Transverse colon (tissue), 4 donors: Measurements from ENCODE around the gene SF3A2.

Experiments
- EP300 ChIP-seq: sonication (generic); formaldehyde crosslinking; IDR thresholded peaks from one replicate; pipeline ENCODE4 v1.6.1; 2017; ENCODE audit warnings: antibody characterized with exemption, low read depth
- POLR2A ChIP-seq: fragments of 450-650 bp; IDR thresholded peaks from one replicate; pipeline ENCODE4 v1.6.1; 2016; ENCODE audit warnings: antibody characterized with exemption, mild to moderate bottlenecking, moderate library complexity
- POLR2AphosphoS5 ChIP-seq, 3 donors: sonication (generic); formaldehyde crosslinking; IDR thresholded peaks; one replicate each; pipeline ENCODE4 v1.6.1; 2016; ENCODE audit warnings: antibody characterized with exemption in 3 of 3
- TF ChIP-seq, protein P1 (sequence below), 5 experiments: fragments of 200-600 bp in 3 of 5; fragments of 450-650 bp in 2 of 5; sonication (generic) in 3 of 5; IDR thresholded peaks; 1 replicate in 2 of 5; 2 replicates in 3 of 5; pipeline ENCODE4 v1.5.1; 2016 to 2017; ENCODE audit warnings: antibody characterized with exemption in 5 of 5, inconsistent platforms in 3 of 5, mild to moderate bottlenecking in 2 of 5, moderate library complexity in 1 of 5

- TF ChIP-seq, protein P1, sequence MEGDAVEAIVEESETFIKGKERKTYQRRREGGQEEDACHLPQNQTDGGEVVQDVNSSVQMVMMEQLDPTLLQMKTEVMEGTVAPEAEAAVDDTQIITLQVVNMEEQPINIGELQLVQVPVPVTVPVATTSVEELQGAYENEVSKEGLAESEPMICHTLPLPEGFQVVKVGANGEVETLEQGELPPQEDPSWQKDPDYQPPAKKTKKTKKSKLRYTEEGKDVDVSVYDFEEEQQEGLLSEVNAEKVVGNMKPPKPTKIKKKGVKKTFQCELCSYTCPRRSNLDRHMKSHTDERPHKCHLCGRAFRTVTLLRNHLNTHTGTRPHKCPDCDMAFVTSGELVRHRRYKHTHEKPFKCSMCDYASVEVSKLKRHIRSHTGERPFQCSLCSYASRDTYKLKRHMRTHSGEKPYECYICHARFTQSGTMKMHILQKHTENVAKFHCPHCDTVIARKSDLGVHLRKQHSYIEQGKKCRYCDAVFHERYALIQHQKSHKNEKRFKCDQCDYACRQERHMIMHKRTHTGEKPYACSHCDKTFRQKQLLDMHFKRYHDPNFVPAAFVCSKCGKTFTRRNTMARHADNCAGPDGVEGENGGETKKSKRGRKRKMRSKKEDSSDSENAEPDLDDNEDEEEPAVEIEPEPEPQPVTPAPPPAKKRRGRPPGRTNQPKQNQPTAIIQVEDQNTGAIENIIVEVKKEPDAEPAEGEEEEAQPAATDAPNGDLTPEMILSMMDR (IDR thresholded peaks at IDR 0.05) = no peak
- TF ChIP-seq EP300 = no peak
- TF ChIP-seq POLR2A = no peak
- no peak for TF ChIP-seq POLR2AphosphoS5 (IDR thresholded peaks at IDR 0.05)
Observed at GRCh38 chr19:2255982-2256685, 19.5 kb downstream of the SF3A2 start, which contains the start of gene JSRP1.
